Lung (tissue), 12 donors: ENCODE data around the gene ANKRD6. TPM values are rescaled to one million over a fixed set of nuclear protein-coding genes. Genes with fewer than 3 reads are reported as not detected.

Experiments used
- ATAC-seq: fragments of 200-7000 bp; cut with Tn5 transposase; one replicate; pipeline ENCODE4 v1.9.1; 2020; ENCODE audit warnings: moderate number of reproducible peaks; ENCODE audit not compliant: insufficient read depth, low FRiP score
- DNase-seq, 3 donors: peaks; one replicate each; pipeline ENCODE4 v3.0.0-alpha.2; 2013 to 2017
- H3K27ac ChIP-seq, 2 donors: one replicate each; pipeline ENCODE4 v1.5.1; 2013; ENCODE audit warnings: mild to moderate bottlenecking in 2 of 2, moderate library complexity in 2 of 2, control low read depth in 1 of 2, inconsistent platforms in 1 of 2, low read depth in 1 of 2, low read length in 1 of 2
- H3K27me3 ChIP-seq, 3 donors: one replicate each; pipeline ENCODE4 v1.5.1; 2013; ENCODE audit warnings: low read length in 2 of 3; ENCODE audit not compliant: control insufficient read depth in 3 of 3, insufficient read depth in 3 of 3
- H3K36me3 ChIP-seq, 4 donors: one replicate each; pipeline ENCODE4 v1.5.1; 2013; ENCODE audit warnings: low read length in 4 of 4, mild to moderate bottlenecking in 1 of 4, moderate library complexity in 1 of 4; ENCODE audit not compliant: control insufficient read depth in 4 of 4, insufficient read depth in 4 of 4
- H3K4me1 ChIP-seq, 5 donors: one replicate each; pipeline ENCODE4 v1.5.1; 2013; ENCODE audit warnings: low read length in 5 of 5, mild to moderate bottlenecking in 2 of 5, moderate library complexity in 1 of 5; ENCODE audit not compliant: control insufficient read depth in 5 of 5, insufficient read depth in 5 of 5
- H3K4me3 ChIP-seq: one replicate; pipeline ENCODE4 v1.5.1; 2013; ENCODE audit warnings: mild to moderate bottlenecking, control low read depth, moderate library complexity
- H3K9ac ChIP-seq, 2 donors: one replicate each; pipeline ENCODE4 v1.5.1; 2013; ENCODE audit warnings: low read length in 2 of 2, control low read depth in 1 of 2; ENCODE audit not compliant: insufficient read depth in 1 of 2
- H3K9me3 ChIP-seq, 4 donors: one replicate each; pipeline ENCODE4 v1.5.1; 2013; ENCODE audit warnings: low read length in 3 of 4, mild to moderate bottlenecking in 1 of 4, moderate library complexity in 1 of 4; ENCODE audit not compliant: control insufficient read depth in 4 of 4, insufficient read depth in 3 of 4
- WGBS, 2 donors: extraction: QIAGEN DNeasy Blood & Tissue Kit; methylation state at CpG; one replicate each; pipeline ENCODE4 v1.1.7; 2013; 5-methylcytosine and 5-hydroxymethylcytosine counted together
- polyA plus RNA-seq, 2 donors: library from polyadenylated mRNA; stranded (reverse); fragments of 200-250 nt; gene quantifications; one replicate each; pipeline ENCODE4 v1.2.1, GENCODE V29; 2013
- total RNA-seq, 2 donors: library from RNA; depleted of rRNA in 1 of 2; stranded (reverse); fragments of >200 nt in 1 of 2; gene quantifications; one replicate each; pipeline ENCODE4 v1.2.1, GENCODE V29; 2014 to 2021
- TF ChIP-seq, protein P1 (sequence below): IDR thresholded peaks from 2 replicates; pipeline ENCODE4 v1.5.1; 2012; ENCODE audit warnings: mild to moderate bottlenecking; ENCODE audit errors: control extremely low read depth, extremely low read depth
- donor health status: control.
- donor health status: control.
- donor health status: Bipolar disorder and iron deficiency.
- donor health status: healthy.
- donor health status: DM: yes; HTN: yes; CAD: no.

ANKRD6 gene
- total and polyA plus RNA-seq, 4 donors: 4.4 to 29.4 (median 16.0) TPM

DNA sequence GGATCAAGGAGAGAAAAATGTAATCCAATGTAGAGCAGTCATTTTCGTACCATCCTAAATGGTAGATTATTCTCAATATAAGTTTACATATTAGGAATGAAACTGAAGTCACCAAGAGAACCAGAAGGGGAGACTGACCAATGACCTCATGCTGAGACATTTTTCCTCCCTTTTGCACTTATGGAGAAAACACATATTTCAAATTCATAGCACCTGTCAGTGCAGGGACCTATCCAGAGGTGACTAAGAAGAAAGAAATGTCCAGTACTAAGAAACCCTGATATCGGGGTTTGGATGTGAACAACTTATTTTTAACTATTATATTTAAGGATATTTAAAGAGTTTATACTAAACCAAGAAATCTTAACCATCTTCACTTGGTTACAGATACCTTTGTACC lies 222.2 kb downstream of the ANKRD6 start:
- ATAC-seq: no peak
- peaks cover 36 to 57% (median 41%) of the 10 kb centered on the region in 4 donors for H3K36me3 ChIP-seq
- no peak overlapping the region for H3K27ac ChIP-seq
- WGBS, 2 donors: 89 to 95% methylated on average over 2 of the region's 2 CpGs
- DNase-seq: no peak
- no peak overlapping the region for H3K4me3 ChIP-seq
- H3K4me1 ChIP-seq: no peaks in the 10 kb centered on the region
- no peaks in the 10 kb centered on the region for H3K27me3 ChIP-seq
- peaks cover 0 to 2% (median 0%) of the 10 kb centered on the region in 4 donors for H3K9me3 ChIP-seq
- no peak overlapping the region for H3K9ac ChIP-seq
- TF ChIP-seq, protein P1, sequence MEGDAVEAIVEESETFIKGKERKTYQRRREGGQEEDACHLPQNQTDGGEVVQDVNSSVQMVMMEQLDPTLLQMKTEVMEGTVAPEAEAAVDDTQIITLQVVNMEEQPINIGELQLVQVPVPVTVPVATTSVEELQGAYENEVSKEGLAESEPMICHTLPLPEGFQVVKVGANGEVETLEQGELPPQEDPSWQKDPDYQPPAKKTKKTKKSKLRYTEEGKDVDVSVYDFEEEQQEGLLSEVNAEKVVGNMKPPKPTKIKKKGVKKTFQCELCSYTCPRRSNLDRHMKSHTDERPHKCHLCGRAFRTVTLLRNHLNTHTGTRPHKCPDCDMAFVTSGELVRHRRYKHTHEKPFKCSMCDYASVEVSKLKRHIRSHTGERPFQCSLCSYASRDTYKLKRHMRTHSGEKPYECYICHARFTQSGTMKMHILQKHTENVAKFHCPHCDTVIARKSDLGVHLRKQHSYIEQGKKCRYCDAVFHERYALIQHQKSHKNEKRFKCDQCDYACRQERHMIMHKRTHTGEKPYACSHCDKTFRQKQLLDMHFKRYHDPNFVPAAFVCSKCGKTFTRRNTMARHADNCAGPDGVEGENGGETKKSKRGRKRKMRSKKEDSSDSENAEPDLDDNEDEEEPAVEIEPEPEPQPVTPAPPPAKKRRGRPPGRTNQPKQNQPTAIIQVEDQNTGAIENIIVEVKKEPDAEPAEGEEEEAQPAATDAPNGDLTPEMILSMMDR: no peak

DNA sequence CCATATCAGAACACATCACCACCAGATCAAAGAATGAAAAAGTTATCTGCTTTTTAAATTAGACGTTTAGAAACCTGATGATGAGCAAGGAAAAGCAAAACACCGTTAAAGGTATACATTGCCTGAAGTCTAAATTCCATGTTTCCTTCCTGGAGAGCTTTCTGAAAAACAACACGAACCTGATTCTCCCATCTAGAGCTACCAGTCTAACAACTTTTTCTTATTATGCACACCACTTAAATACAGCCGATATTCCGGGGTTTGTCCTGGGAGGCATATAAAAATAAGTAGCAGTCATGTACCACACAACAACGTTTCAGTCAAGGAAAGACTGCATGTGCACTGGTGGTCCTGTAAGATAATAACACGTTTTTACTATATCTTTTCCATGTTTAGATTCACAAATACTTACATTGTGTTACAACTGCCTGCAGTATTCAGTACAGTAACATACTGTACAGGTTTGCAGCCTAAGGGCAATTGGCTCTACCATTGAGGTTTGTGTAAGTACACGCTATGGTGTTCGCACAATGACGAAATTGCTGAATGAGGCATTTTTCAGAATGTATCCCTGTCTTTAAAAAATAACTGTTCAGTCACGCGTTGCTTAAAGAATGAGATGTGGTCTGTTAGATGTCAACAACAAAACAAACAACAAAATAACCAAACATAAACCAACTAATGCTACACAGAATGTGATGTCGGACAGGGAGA lies 224.7 kb downstream of the ANKRD6 start:
- TF ChIP-seq, protein P1: no peak
- ATAC-seq: no peak
- 86 to 89% methylated on average over 13 of the region's 13 CpGs for WGBS, 2 donors
- Histone ChIP-seq H3K4me3 (no peak overlapping the region), H3K9me3 (peaks cover 0 to 2% (median 0%) of the 10 kb centered on the region in 4 donors), H3K27me3 (no peaks in the 10 kb centered on the region), H3K36me3 (peaks cover 40 to 56% (median 50%) of the 10 kb centered on the region in 4 donors), H3K4me1 (peaks cover 0 to 6% (median 0%) of the 10 kb centered on the region in 5 donors), H3K27ac (no peak overlapping the region), H3K9ac (no peak overlapping the region)
- DNase-seq: no peak

DNA sequence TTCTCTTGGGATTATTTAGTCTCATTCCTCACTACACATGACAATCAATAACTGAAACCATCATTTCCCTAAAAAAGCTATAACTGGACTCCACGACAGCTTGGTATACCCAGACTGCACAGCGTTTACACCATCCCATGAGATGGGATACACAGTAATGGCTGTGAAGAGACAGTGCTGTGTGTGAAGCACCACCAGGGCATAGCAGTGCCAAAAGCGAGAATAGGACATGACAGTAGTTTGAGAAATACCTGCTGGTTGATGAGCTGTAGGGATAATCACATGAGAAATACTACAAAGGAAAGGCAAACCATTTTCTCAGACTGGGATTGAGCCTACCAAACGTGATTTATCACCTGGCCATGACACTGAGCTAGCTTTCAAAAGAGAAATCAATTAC lies 228.0 kb downstream of the ANKRD6 start:
- no peaks in the 10 kb centered on the region for H3K9me3 ChIP-seq
- no peak overlapping the region for H3K4me3 ChIP-seq
- whole genome bisulfite sequencing, 2 donors: 94 to 97% methylated on average over 4 of the region's 4 CpGs
- H3K27ac ChIP-seq: no peak overlapping the region
- no peak for DNase-seq
- ATAC-seq: no peak
- TF ChIP-seq, protein P1: no peak
- H3K4me1 ChIP-seq: peaks cover 0 to 6% (median 0%) of the 10 kb centered on the region in 5 donors
- H3K27me3 ChIP-seq: no peaks in the 10 kb centered on the region
- H3K9ac ChIP-seq: no peak overlapping the region
- peaks cover 38 to 47% (median 41%) of the 10 kb centered on the region in 4 donors for H3K36me3 ChIP-seq
